ENCODE results near the gene ERV3-1. TPM values are rescaled to one million over a fixed set of nuclear protein-coding genes. Genes with fewer than 3 reads are reported as not detected.
"Not testable (repeated sequence)": the region's sequence is repeated elsewhere in the genome, so short reads cannot be mapped to it uniquely, and the experiment has no call there.

ERV3-1 gene
- total RNA-seq, 1 donor: 24.2 TPM

GRCh38 chr7:65037740-65038688, 31.5 kb upstream of the ERV3-1 start:
- Histone ChIP-seq H3K27ac (ENCODE audit: low read depth, low read length) (no peak overlapping the region), H3K27me3 (ENCODE audit: insufficient read depth, low read length) (no peaks in the 10 kb centered on the region), H3K4me1 (ENCODE audit: insufficient read depth, low read length) (peaks cover 6% of the 10 kb centered on the region), H3K4me2 (ENCODE audit: insufficient read depth, low read length) (peak overlapping the region; percentile 56), H3K9me3 (ENCODE audit: low read depth, low read length) (no peaks in the 10 kb centered on the region), H2AFZ (ENCODE audit: low read length) (no peak overlapping the region), H3K4me3 (ENCODE audit: insufficient read depth, low read length) (peak overlapping the region; percentile 79), H4K20me1 (ENCODE audit: insufficient read depth, low read length) (peaks cover 4% of the 10 kb centered on the region), H3K36me3 (ENCODE audit: insufficient read depth, low read length) (no peaks in the 10 kb centered on the region), H3K79me2 (ENCODE audit: insufficient read depth, low read length) (peaks cover 23% of the 10 kb centered on the region)
- DNase-seq (ENCODE audit: insufficient read length, low spot score, missing footprints): peak; percentile 98
- no peak for TF ChIP-seq CTCF (IDR thresholded peaks at IDR 0.05; ENCODE audit: extremely low read depth, low read depth, low read length)

GRCh38 chr7:65036526-65036925, 30.0 kb upstream of the ERV3-1 start:
- H4K20me1 ChIP-seq (ENCODE audit: insufficient read depth, low read length); H3K36me3 ChIP-seq (ENCODE audit: insufficient read depth, low read length); DNase-seq (ENCODE audit: insufficient read length, low spot score, missing footprints); H3K4me2 ChIP-seq (ENCODE audit: insufficient read depth, low read length); H3K27me3 ChIP-seq (ENCODE audit: insufficient read depth, low read length); H3K4me1 ChIP-seq (ENCODE audit: insufficient read depth, low read length); H3K27ac ChIP-seq (ENCODE audit: low read depth, low read length); H2AFZ ChIP-seq (ENCODE audit: low read length); H3K9me3 ChIP-seq (ENCODE audit: low read depth, low read length); H3K4me3 ChIP-seq (ENCODE audit: insufficient read depth, low read length): not testable (repeated sequence)
- peaks cover 19% of the 10 kb centered on the region for H3K79me2 ChIP-seq (ENCODE audit: insufficient read depth, low read length)

- H3K4me1 ChIP-seq (ENCODE audit: insufficient read depth, low read length); H3K27me3 ChIP-seq (ENCODE audit: insufficient read depth, low read length); H2AFZ ChIP-seq (ENCODE audit: low read length); H3K27ac ChIP-seq (ENCODE audit: low read depth, low read length); H3K4me3 ChIP-seq (ENCODE audit: insufficient read depth, low read length); H3K4me2 ChIP-seq (ENCODE audit: insufficient read depth, low read length); DNase-seq (ENCODE audit: insufficient read length, low spot score, missing footprints); H4K20me1 ChIP-seq (ENCODE audit: insufficient read depth, low read length); H3K9me3 ChIP-seq (ENCODE audit: low read depth, low read length); H3K36me3 ChIP-seq (ENCODE audit: insufficient read depth, low read length): not testable (repeated sequence)
- H3K79me2 ChIP-seq (ENCODE audit: insufficient read depth, low read length): peaks cover 17% of the 10 kb centered on the region
These were observed 29.0 kb upstream of the ERV3-1 start for GRCh38 chr7:65035469-65035868.

GRCh38 chr7:65034120-65034782, 27.8 kb upstream of the ERV3-1 start:
- not testable (repeated sequence) for H3K36me3 ChIP-seq (ENCODE audit: insufficient read depth, low read length); DNase-seq (ENCODE audit: insufficient read length, low spot score, missing footprints); H2AFZ ChIP-seq (ENCODE audit: low read length); H3K4me1 ChIP-seq (ENCODE audit: insufficient read depth, low read length); H3K4me3 ChIP-seq (ENCODE audit: insufficient read depth, low read length); H3K79me2 ChIP-seq (ENCODE audit: insufficient read depth, low read length); H3K9me3 ChIP-seq (ENCODE audit: low read depth, low read length); H3K4me2 ChIP-seq (ENCODE audit: insufficient read depth, low read length); H3K27ac ChIP-seq (ENCODE audit: low read depth, low read length); H3K27me3 ChIP-seq (ENCODE audit: insufficient read depth, low read length); H4K20me1 ChIP-seq (ENCODE audit: insufficient read depth, low read length)

GRCh38 chr7:65033391-65033790, 26.9 kb upstream of the ERV3-1 start:
- H3K27me3 ChIP-seq (ENCODE audit: insufficient read depth, low read length); H3K36me3 ChIP-seq (ENCODE audit: insufficient read depth, low read length); H3K27ac ChIP-seq (ENCODE audit: low read depth, low read length); H4K20me1 ChIP-seq (ENCODE audit: insufficient read depth, low read length); H3K4me1 ChIP-seq (ENCODE audit: insufficient read depth, low read length); DNase-seq (ENCODE audit: insufficient read length, low spot score, missing footprints); H3K4me2 ChIP-seq (ENCODE audit: insufficient read depth, low read length); H3K4me3 ChIP-seq (ENCODE audit: insufficient read depth, low read length); H3K79me2 ChIP-seq (ENCODE audit: insufficient read depth, low read length); H2AFZ ChIP-seq (ENCODE audit: low read length); H3K9me3 ChIP-seq (ENCODE audit: low read depth, low read length): not testable (repeated sequence)

GRCh38 chr7:65025023-65025422, 18.5 kb upstream of the ERV3-1 start:
- not testable (repeated sequence) for H3K4me2 ChIP-seq (ENCODE audit: insufficient read depth, low read length); H3K36me3 ChIP-seq (ENCODE audit: insufficient read depth, low read length); H3K4me1 ChIP-seq (ENCODE audit: insufficient read depth, low read length); H3K4me3 ChIP-seq (ENCODE audit: insufficient read depth, low read length); DNase-seq (ENCODE audit: insufficient read length, low spot score, missing footprints); H3K27ac ChIP-seq (ENCODE audit: low read depth, low read length); H3K27me3 ChIP-seq (ENCODE audit: insufficient read depth, low read length); H3K79me2 ChIP-seq (ENCODE audit: insufficient read depth, low read length); H4K20me1 ChIP-seq (ENCODE audit: insufficient read depth, low read length); H3K9me3 ChIP-seq (ENCODE audit: low read depth, low read length); H2AFZ ChIP-seq (ENCODE audit: low read length)

GRCh38 chr7:65020978-65021377, 14.5 kb upstream of the ERV3-1 start:
- not testable (repeated sequence) for DNase-seq (ENCODE audit: insufficient read length, low spot score, missing footprints); H3K36me3 ChIP-seq (ENCODE audit: insufficient read depth, low read length); H4K20me1 ChIP-seq (ENCODE audit: insufficient read depth, low read length); H3K4me3 ChIP-seq (ENCODE audit: insufficient read depth, low read length); H3K27ac ChIP-seq (ENCODE audit: low read depth, low read length); H3K4me1 ChIP-seq (ENCODE audit: insufficient read depth, low read length); H3K79me2 ChIP-seq (ENCODE audit: insufficient read depth, low read length); H3K27me3 ChIP-seq (ENCODE audit: insufficient read depth, low read length); H3K4me2 ChIP-seq (ENCODE audit: insufficient read depth, low read length); H2AFZ ChIP-seq (ENCODE audit: low read length); H3K9me3 ChIP-seq (ENCODE audit: low read depth, low read length)

GRCh38 chr7:65009881-65010280, 3.4 kb upstream of the ERV3-1 start:
- peaks cover 16% of the 10 kb centered on the region for H3K79me2 ChIP-seq (ENCODE audit: insufficient read depth, low read length)
- H4K20me1 ChIP-seq (ENCODE audit: insufficient read depth, low read length); H3K27me3 ChIP-seq (ENCODE audit: insufficient read depth, low read length); H3K4me1 ChIP-seq (ENCODE audit: insufficient read depth, low read length); H2AFZ ChIP-seq (ENCODE audit: low read length); H3K27ac ChIP-seq (ENCODE audit: low read depth, low read length); H3K4me2 ChIP-seq (ENCODE audit: insufficient read depth, low read length); H3K4me3 ChIP-seq (ENCODE audit: insufficient read depth, low read length); DNase-seq (ENCODE audit: insufficient read length, low spot score, missing footprints); H3K9me3 ChIP-seq (ENCODE audit: low read depth, low read length); H3K36me3 ChIP-seq (ENCODE audit: insufficient read depth, low read length): not testable (repeated sequence)

Measured in osteoblast (primary cell).